ENCODE measurements around the gene FKBP2.
A peak's percentile ranks its signal among the peaks of the same experiment; 100 is the strongest.

The FKBP2 gene

DNA sequence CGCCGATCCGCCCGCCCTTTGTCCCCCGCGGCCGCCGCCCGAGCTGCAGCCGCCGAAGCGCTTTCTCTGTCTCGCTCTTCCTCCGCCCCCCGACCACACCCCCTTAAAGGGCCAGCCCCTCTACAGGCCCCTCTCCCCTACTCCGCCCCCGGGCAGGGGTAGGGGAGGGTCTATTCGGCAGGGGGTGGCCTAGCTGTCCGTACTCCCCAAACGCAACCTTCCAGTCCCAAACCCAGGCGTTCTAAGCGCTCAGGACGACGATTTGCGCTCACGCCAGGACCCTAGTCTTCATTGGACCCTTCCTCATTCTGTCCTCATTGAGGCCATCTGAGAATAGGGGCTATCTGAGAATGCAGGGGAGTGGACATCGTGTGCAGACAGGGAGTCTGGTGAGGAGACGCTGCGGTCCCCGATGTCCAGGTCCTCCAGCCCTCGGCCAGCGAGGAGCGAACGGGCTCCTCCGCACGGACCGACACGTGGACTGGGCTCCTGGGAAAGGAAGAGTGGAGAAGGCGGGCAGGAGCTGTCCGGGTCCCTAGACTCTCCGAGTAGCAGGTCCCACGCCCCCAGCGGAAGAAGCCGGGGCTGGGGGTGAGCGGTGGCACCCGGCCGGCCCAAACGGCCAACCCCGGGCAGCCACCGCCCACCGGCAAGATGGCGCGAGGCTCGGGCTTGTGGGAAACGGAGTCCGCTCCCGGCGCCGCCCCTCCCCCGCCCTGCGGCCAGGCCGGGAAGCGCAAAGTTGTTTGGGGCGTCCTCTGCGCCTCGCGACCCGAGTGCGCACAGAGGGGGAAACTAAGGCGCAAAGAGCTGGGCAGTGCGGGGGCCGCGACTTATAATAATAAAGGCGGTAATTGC, 6.2 kb downstream of the FKBP2 start, which contains the start of gene PPP1R14B (continued):
- TF ChIP-seq, protein P1, sequence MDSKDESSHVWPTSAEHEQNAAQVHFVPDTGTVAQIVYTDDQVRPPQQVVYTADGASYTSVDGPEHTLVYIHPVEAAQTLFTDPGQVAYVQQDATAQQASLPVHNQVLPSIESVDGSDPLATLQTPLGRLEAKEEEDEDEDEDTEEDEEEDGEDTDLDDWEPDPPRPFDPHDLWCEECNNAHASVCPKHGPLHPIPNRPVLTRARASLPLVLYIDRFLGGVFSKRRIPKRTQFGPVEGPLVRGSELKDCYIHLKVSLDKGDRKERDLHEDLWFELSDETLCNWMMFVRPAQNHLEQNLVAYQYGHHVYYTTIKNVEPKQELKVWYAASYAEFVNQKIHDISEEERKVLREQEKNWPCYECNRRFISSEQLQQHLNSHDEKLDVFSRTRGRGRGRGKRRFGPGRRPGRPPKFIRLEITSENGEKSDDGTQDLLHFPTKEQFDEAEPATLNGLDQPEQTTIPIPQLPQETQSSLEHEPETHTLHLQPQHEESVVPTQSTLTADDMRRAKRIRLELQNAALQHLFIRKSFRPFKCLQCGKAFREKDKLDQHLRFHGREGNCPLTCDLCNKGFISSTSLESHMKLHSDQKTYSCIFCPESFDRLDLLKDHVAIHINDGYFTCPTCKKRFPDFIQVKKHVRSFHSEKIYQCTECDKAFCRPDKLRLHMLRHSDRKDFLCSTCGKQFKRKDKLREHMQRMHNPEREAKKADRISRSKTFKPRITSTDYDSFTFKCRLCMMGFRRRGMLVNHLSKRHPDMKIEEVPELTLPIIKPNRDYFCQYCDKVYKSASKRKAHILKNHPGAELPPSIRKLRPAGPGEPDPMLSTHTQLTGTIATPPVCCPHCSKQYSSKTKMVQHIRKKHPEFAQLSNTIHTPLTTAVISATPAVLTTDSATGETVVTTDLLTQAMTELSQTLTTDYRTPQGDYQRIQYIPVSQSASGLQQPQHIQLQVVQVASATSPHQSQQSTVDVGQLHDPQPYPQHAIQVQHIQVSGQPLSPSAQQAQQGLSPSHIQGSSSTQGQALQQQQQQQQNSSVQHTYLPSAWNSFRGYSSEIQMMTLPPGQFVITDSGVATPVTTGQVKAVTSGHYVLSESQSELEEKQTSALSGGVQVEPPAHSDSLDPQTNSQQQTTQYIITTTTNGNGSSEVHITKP (tag by site-specific recombination; IDR thresholded peaks at IDR 0.05) = peak; percentile 84
- TF ChIP-seq ZNF571 (tag by site-specific recombination; IDR thresholded peaks at IDR 0.05) = no peak
- no peak for TF ChIP-seq ZNF621 (tag by site-specific recombination; IDR thresholded peaks at IDR 0.05)
- TF ChIP-seq OVOL3 (tag by site-specific recombination; IDR thresholded peaks at IDR 0.05) = no peak
- TF ChIP-seq ZNF558 (tag by site-specific recombination; IDR thresholded peaks at IDR 0.05) = no peak
- TF ChIP-seq ZBTB17 (tag by site-specific recombination; IDR thresholded peaks at IDR 0.05) = peak; percentile 40; the same call in 1 of the 2 replicates
- TF ChIP-seq KLF16 (tag by site-specific recombination; IDR thresholded peaks at IDR 0.05) = 0 out of 2 replicates have a peak, but pooled peaks have one; percentile 14
- TF ChIP-seq BCL11B (tag by site-specific recombination; IDR thresholded peaks at IDR 0.05; ENCODE audit: low read depth) = peak; percentile 13; the same call in 1 of the 2 replicates
- 0 out of 2 replicates have a peak, but pooled peaks have one; percentile 15 for TF ChIP-seq SP7 (tag by site-specific recombination; IDR thresholded peaks at IDR 0.05)
- peak; percentile 57; the same call in 1 of the 2 replicates for TF ChIP-seq KLF1 (tag by site-specific recombination; IDR thresholded peaks at IDR 0.05)
- TF ChIP-seq ZNF292 (tag by site-specific recombination; IDR thresholded peaks at IDR 0.05; ENCODE audit: borderline replicate concordance, low read depth) = no peak
- TF ChIP-seq, protein P2, sequence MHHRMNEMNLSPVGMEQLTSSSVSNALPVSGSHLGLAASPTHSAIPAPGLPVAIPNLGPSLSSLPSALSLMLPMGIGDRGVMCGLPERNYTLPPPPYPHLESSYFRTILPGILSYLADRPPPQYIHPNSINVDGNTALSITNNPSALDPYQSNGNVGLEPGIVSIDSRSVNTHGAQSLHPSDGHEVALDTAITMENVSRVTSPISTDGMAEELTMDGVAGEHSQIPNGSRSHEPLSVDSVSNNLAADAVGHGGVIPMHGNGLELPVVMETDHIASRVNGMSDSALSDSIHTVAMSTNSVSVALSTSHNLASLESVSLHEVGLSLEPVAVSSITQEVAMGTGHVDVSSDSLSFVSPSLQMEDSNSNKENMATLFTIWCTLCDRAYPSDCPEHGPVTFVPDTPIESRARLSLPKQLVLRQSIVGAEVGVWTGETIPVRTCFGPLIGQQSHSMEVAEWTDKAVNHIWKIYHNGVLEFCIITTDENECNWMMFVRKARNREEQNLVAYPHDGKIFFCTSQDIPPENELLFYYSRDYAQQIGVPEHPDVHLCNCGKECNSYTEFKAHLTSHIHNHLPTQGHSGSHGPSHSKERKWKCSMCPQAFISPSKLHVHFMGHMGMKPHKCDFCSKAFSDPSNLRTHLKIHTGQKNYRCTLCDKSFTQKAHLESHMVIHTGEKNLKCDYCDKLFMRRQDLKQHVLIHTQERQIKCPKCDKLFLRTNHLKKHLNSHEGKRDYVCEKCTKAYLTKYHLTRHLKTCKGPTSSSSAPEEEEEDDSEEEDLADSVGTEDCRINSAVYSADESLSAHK (tag by site-specific recombination; IDR thresholded peaks at IDR 0.05) = no peak
- TF ChIP-seq SP2 (tag by site-specific recombination; IDR thresholded peaks at IDR 0.05) = peak; percentile 47
- TF ChIP-seq ZNF76 (tag by site-specific recombination; IDR thresholded peaks at IDR 0.05; ENCODE audit: borderline replicate concordance, low read depth) = peak; percentile 86
- TF ChIP-seq KLF10 (tag by site-specific recombination; IDR thresholded peaks at IDR 0.05) = peak; percentile 82
- peak; percentile 96 for TF ChIP-seq KLF9 (tag by site-specific recombination; IDR thresholded peaks at IDR 0.05; ENCODE audit: low read depth)
- no peak for TF ChIP-seq ZNF174 (tag by site-specific recombination; IDR thresholded peaks at IDR 0.05)
- TF ChIP-seq, protein P3, sequence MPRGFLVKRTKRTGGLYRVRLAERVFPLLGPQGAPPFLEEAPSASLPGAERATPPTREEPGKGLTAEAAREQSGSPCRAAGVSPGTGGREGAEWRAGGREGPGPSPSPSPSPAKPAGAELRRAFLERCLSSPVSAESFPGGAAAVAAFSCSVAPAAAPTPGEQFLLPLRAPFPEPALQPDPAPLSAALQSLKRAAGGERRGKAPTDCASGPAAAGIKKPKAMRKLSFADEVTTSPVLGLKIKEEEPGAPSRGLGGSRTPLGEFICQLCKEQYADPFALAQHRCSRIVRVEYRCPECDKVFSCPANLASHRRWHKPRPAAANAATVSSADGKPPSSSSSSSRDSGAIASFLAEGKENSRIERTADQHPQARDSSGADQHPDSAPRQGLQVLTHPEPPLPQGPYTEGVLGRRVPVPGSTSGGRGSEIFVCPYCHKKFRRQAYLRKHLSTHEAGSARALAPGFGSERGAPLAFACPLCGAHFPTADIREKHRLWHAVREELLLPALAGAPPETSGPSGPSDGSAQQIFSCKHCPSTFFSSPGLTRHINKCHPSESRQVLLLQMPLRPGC (tag by site-specific recombination; IDR thresholded peaks at IDR 0.05) = no peak
- no peak for TF ChIP-seq ZNF146 (tag by site-specific recombination; IDR thresholded peaks at IDR 0.05)
- TF ChIP-seq EGR2 (tag by site-specific recombination; IDR thresholded peaks at IDR 0.05; ENCODE audit: low read depth) = peak; percentile 44; the same call in 1 of the 2 replicates
- TF ChIP-seq, protein P4, sequence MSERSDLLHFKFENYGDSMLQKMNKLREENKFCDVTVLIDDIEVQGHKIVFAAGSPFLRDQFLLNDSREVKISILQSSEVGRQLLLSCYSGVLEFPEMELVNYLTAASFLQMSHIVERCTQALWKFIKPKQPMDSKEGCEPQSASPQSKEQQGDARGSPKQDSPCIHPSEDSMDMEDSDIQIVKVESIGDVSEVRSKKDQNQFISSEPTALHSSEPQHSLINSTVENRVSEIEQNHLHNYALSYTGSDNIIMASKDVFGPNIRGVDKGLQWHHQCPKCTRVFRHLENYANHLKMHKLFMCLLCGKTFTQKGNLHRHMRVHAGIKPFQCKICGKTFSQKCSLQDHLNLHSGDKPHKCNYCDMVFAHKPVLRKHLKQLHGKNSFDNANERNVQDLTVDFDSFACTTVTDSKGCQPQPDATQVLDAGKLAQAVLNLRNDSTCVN (tag by site-specific recombination; optimal IDR thresholded peaks at IDR 0.05) = peak; percentile 63
- TF ChIP-seq SP3 (tag by site-specific recombination; IDR thresholded peaks at IDR 0.05) = peak; percentile 81
- no peak for TF ChIP-seq ZFP3 (tag by site-specific recombination; IDR thresholded peaks at IDR 0.05; ENCODE audit: low read depth)
- no peak for TF ChIP-seq ZNF433 (tag by site-specific recombination; IDR thresholded peaks at IDR 0.05; ENCODE audit: low read depth)
- peak; percentile 87 for TF ChIP-seq GLIS2 (tag by site-specific recombination; IDR thresholded peaks at IDR 0.05)
- 0 out of 2 replicates have a peak, but pooled peaks have one; percentile 48 for TF ChIP-seq ZSCAN30 (tag by site-specific recombination; IDR thresholded peaks at IDR 0.05)
- no peak for TF ChIP-seq ZNF366 (tag by site-specific recombination; conservative IDR thresholded peaks at IDR 0.05)
